GM23248 (cell line): ENCODE results near the gene LRMDA.

Source experiments
- EZH2 ChIP-seq: fragments of 200-600 bp; sonication (generic); IDR thresholded peaks from 2 replicates; pipeline ENCODE4 v1.6.1; 2018; ENCODE audit warnings: antibody characterized with exemption, mild to moderate bottlenecking; ENCODE audit not compliant: insufficient read depth, poor library complexity, severe bottlenecking
- EZH2phosphoT487 ChIP-seq: fragments of 200-600 bp; sonication (generic); IDR thresholded peaks from 2 replicates; pipeline ENCODE4 v1.6.1; 2018; ENCODE audit warnings: antibody characterized with exemption, moderate library complexity, mild to moderate bottlenecking, low read depth; ENCODE audit not compliant: insufficient read depth

DNA sequence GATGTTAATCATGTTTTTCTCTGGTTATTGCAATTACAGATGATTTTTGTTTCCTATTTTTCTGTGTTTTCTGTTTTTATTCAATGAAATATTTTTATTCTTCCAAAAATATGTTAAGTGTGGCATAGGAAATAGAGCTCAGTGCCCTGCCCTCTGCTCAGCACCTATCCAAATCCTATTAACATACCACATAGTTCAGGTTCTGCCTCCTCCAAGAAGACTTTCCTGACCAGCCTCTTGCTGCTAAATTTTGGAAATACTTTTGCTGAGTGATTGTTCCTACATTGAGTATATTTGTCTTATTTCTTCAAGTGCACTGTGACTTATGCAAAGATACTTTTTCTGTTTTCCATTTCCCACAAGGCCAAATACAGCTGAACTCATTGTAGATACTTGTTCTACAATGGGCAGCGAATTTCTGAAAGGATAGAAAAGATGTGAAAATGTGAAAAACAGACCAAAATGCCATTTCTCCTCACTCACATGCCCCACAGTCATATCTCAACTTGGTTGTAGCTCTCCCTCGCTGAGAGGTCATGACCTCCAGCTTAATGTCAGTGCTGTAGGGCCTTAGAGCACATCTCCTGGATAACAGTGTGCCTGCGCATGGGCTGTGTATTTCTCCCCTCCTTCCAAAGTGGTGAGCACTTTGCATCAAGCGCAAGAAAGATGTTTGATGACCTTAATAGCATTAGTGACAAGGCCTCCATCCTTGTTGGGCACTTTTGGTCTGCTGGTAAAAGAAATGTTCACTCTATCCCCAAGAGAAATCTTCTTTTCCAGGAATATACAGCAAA is 677.3 kb downstream of the LRMDA start:
- TF ChIP-seq EZH2phosphoT487 (no peak), EZH2 (no peak)
